Bronchial epithelial cell (primary cell): ENCODE measurements around the gene PPARA. TPM values are rescaled to one million over a fixed set of nuclear protein-coding genes. Genes with fewer than 3 reads are reported as not detected.

Experiments used
- DNase-seq: peaks from one replicate; pipeline ENCODE4 v3.0.0-alpha.2; 2010; ENCODE audit warnings: low read depth
- FAIRE-seq: peaks from 2 replicates; lab custom pipeline; 2011; peaks lifted over from hg19 to GRCh38; lab: Jason Lieb, UNC
- H3K27me3 ChIP-seq: 2 replicates; pipeline ENCODE4 v1.5.1; 2011; ENCODE audit warnings: low read length; ENCODE audit not compliant: control insufficient read depth, insufficient read depth
- H3K36me3 ChIP-seq: 2 replicates; pipeline ENCODE4 v1.5.1; 2011; ENCODE audit warnings: low read length; ENCODE audit not compliant: control insufficient read depth, insufficient read depth
- H3K4me3 ChIP-seq: 2 replicates; pipeline ENCODE4 v1.5.1; 2011; ENCODE audit warnings: mild to moderate bottlenecking, low read depth, low read length, control low read depth
- CTCF ChIP-seq: IDR thresholded peaks from 2 replicates; pipeline ENCODE4 v1.5.1; 2011; ENCODE audit warnings: mild to moderate bottlenecking, moderate library complexity, low read length, control low read depth, inconsistent platforms; ENCODE audit not compliant: insufficient read depth, severe bottlenecking
- total RNA-seq: library from RNA; depleted of rRNA; stranded (reverse); fragments of >200 nt; gene quantifications from 2 replicates; pipeline ENCODE4 v1.2.1, GENCODE V29; 2014

The PPARA gene
- total RNA-seq, 1 donor from 2014 or later, result 10.5 TPM

GRCh38 chr22:46247443-46247975, 97.2 kb downstream of the PPARA start:
- Histone ChIP-seq H3K4me3 (no peak overlapping the region), H3K36me3 (no peaks in the 10 kb centered on the region), H3K27me3 (no peaks in the 10 kb centered on the region)
- DNase-seq, result no peak
- FAIRE-seq, result no peak
- no peak for TF ChIP-seq CTCF

GRCh38 chr22:46250035-46250782, 99.9 kb downstream of the PPARA start, which contains the start of gene CDPF1:
Gene CDPF1 (minus strand): TSS chr22:46250293. CDS start chr22:46248284, 2,009 bp downstream.
- Histone ChIP-seq H3K36me3 (no peaks in the 10 kb centered on the region), H3K27me3 (no peaks in the 10 kb centered on the region), H3K4me3 (peak within 1 kb of the TSS; percentile 79)
- TF ChIP-seq CTCF, result no peak
- FAIRE-seq, result no peak
- peak; percentile 74 for DNase-seq

GRCh38 chr22:46250783-46251125, 100.4 kb downstream of the PPARA start:
- no peak for FAIRE-seq
- Histone ChIP-seq H3K27me3 (no peaks in the 10 kb centered on the region), H3K36me3 (no peaks in the 10 kb centered on the region), H3K4me3 (peak overlapping the region; percentile 79)
- no peak for TF ChIP-seq CTCF
- DNase-seq, result no peak

GRCh38 chr22:46251266-46251665, 100.9 kb downstream of the PPARA start:
- FAIRE-seq (no peak), DNase-seq (no peak)
- Histone ChIP-seq H3K4me3 (peak overlapping the region; percentile 79), H3K27me3 (no peaks in the 10 kb centered on the region), H3K36me3 (no peaks in the 10 kb centered on the region)
- TF ChIP-seq CTCF, result no peak

GRCh38 chr22:46251816-46252380, 101.6 kb downstream of the PPARA start:
- DNase-seq (no peak), FAIRE-seq (no peak)
- no peak for TF ChIP-seq CTCF
- H3K27me3 ChIP-seq, result no peaks in the 10 kb centered on the region
- no peaks in the 10 kb centered on the region for H3K36me3 ChIP-seq
- no peak overlapping the region for H3K4me3 ChIP-seq
